GM15510 (cell line): Measurements from ENCODE around the gene KIAA0319L.
A peak's percentile ranks its signal among the peaks of the same experiment; 100 is the strongest.

Experiments
- POLR2A ChIP-seq: IDR thresholded peaks from 3 replicates; pipeline ENCODE4 v1.6.1; 2011; ENCODE audit warnings: borderline replicate concordance; ENCODE audit not compliant: insufficient read length; ENCODE audit errors: extremely low read depth

Gene KIAA0319L

DNA sequence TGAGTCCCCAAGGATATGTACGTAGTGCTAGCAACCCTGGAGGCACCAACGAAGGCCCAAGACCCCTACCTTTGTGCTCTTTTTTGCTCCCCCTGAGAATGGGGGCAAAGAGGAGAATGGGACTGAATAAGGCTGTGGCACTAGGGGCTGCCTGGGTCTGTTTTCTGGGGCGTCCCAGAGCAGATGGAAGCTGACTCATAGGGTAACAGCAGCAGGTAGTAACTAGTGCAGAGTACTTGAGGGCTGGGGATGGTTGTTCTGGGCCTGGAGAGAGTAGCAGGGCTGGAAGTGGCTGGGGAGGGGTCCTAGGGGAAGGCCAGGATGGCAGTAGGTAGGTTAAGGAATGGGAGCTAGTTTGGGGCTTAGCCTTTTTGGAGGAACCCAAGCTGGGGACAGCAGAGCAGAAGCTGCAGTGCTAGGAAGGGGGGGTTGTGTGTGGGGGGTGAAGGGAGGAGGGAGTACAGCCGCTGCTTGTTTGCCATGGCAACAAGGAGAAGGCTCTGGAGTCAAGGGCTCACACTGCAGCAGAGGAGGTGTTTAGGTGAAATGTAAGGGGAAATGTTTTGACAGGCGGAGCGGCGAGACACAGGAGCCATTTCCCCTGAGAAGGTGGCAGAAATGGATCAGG lies 2.2 kb upstream of the KIAA0319L start:
- TF ChIP-seq POLR2A = no peak

- no peak for TF ChIP-seq POLR2A
Measured at GRCh38 chr1:35558374-35559316, 1.4 kb upstream of the KIAA0319L start.

GRCh38 chr1:35557611-35558373 lies 589 bp upstream of the KIAA0319L start, which contains the start of gene NCDN:
NCDN (plus strand) TSS chr1:35557799; CDS start chr1:35558191, 392 bp downstream.
- TF ChIP-seq POLR2A = peak; percentile 90

- no peak for TF ChIP-seq POLR2A
Measured at GRCh38 chr1:35556484-35557117, 602 bp downstream of the KIAA0319L start.

DNA sequence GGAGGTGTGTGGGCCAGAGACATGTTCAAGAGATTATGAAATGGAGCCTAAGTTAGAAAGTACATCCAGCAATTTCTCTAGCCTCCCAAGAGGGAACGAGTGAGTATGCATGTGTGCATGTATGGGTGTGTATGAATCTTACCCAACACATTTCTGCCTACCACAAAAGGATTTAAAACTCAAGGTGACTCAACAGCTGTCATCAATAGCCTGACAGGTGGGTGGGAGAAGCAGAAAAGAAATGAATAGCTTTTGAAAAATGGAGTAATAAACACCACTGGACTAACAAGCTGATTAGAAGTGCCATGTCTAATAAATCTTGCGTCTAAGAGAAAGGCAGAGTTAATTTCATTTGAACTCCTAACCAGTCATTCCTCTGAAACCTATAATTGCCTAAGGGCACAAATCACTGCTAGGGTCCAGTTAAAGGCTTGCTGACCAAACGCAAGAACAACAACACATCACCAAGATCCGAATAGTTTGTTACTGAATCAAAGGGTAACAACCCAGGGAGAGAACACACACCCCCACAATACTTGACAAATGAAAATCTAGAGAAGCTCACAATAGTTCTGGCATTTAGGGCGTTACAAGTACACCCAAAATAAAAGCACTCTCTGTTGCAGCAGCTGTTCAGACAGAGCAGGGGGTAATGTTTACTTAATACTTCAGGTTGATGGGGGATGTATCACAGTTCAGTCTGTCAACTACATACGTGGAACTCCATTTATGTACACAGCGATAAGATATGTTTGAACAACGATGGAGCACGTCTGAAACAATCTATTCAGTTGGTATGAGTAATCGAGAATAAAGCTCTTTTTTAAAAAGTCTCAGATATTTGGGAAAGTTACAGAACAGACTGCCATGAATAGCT lies 1.4 kb downstream of the KIAA0319L start:
- no peak for TF ChIP-seq POLR2A

GRCh38 chr1:35555212-35555584 lies 2.0 kb downstream of the KIAA0319L start:
- TF ChIP-seq POLR2A = no peak

GRCh38 chr1:35554266-35555211 lies 2.7 kb downstream of the KIAA0319L start:
- TF ChIP-seq POLR2A = no peak

DNA sequence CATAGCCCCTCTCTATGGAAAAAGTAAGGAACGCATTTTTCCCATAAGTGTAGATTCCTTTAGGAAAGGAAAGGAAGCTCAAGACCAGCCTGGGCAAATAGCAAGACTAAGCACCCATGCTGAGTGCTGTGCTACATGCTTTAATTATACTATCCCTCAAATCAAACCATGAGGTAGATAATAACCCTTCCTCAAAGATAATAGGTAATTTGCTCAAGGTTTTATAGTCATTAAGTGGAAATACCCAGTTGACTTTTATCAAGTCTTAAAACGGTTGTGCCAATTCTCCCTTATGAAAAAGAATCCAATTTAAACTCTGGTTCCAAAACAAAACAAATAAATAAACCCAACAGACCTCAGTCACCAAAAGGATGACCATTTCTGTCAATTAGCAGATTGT lies 3.4 kb downstream of the KIAA0319L start:
- no peak for TF ChIP-seq POLR2A

GRCh38 chr1:35546614-35547013 lies 10.6 kb downstream of the KIAA0319L start:
- no peak for TF ChIP-seq POLR2A

- no peak for TF ChIP-seq POLR2A
Measured at GRCh38 chr1:35544976-35545375, 12.2 kb downstream of the KIAA0319L start.

DNA sequence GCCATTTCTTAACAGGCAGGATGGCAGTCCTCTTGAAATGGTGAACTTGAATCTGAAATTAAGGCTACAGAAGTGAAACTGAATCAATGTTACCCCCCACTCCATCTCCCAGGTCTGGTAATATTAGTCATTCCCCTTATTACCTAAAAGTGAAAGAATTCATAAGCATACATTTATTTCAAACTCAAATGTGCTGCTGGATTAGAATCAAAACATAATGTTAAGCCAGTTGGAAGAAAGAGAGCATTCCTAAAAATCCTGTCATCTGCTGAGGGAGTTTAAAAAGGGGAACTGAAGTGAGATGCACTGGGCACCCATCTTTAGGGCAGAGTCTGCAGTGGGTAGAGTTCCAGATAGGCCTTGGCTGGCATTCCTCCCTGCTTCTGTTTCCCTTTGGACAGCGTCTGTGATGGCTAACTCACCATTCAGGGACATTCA lies 17.4 kb downstream of the KIAA0319L start:
- no peak for TF ChIP-seq POLR2A

DNA sequence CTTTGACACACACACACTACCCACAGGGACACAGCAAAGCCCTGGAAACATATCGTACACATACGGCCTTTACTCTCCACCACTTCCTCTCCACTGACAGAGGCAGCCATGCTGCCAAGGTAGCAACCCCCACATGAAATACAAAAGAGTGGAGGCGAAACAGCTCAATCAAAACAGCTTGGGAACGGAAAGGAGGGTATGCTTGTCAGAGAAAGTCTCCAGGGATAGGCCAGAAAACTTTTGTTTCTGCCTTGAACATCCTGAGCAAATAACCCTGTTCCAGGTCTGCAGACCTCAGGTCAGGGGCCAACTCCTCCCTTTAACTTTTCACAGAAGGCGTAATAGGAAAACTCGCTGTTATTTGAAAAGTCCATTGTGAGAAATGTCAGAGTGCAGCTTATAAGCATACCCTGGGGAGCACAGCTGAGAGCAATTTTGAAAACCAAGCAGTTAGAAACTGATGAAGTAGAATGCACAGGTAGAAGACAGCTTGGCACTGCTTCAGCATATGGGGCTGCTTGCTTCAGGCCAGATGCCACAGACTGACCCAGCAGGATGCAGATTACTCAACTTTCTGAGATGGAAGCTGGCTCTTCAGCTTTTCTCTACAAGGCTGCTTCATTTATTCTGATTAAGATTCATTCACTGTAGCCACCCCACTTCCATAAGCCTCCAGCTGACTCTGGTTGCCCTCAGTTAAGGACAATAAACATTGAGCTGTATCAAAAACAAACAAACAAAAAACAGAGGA lies 18.0 kb downstream of the KIAA0319L start:
- no peak for TF ChIP-seq POLR2A

DNA sequence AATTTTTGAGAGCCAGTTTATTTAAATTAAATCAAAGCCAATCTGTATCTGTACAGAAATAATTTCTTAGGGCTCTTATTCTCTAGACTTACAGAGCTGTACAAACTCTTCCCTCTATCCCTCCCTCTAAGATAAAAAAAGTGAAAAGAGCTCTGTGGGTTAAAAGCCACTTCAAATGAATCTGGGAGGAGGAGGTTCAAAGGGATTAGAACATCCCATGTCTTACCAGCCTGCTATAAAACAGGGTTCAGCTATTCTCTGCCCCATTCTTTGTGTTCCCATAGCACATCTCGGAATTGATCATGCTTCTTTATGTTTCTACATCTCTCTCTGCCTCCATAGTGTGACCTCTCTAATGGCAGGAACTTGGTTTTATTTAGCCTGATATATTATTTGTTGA lies 19.4 kb downstream of the KIAA0319L start:
- no peak for TF ChIP-seq POLR2A
